ELF-1 (cell line): ENCODE data around the gene FRAT1.
"Not testable (repeated sequence)": the region's sequence is repeated elsewhere in the genome, so short reads cannot be mapped to it uniquely, and the experiment has no call there.

ENCODE experiments used
- DNase-seq: peaks from one replicate; pipeline ENCODE4 v3.0.0-alpha.2; 2016; ENCODE audit warnings: low read depth, low spot score

The FRAT1 gene

GRCh38 chr10:97334370-97335175 is 15.5 kb downstream of the FRAT1 start, which contains the start of gene FRAT2:
FRAT2 (minus strand) TSS chr10:97334729; CDS start chr10:97334572, 157 bp downstream.
- DNase-seq: peak; percentile 96

- DNase-seq: peak; percentile 72
Observed at GRCh38 chr10:97335188-97335619, 16.1 kb downstream of the FRAT1 start.

GRCh38 chr10:97336006-97336405 is 16.9 kb downstream of the FRAT1 start:
- no peak for DNase-seq

GRCh38 chr10:97336446-97336845 is 17.4 kb downstream of the FRAT1 start:
- DNase-seq: no peak

- DNase-seq: peak; percentile 98
Observed at GRCh38 chr10:97336942-97337831, 18.1 kb downstream of the FRAT1 start.

- DNase-seq: peak; percentile 7
Observed at GRCh38 chr10:97338041-97338440, 19.0 kb downstream of the FRAT1 start.

- DNase-seq: no peak
Observed at GRCh38 chr10:97341416-97341815, 22.3 kb downstream of the FRAT1 start.

- DNase-seq: not testable (repeated sequence)
Observed at GRCh38 chr10:97343664-97344063, 24.6 kb downstream of the FRAT1 start.

- DNase-seq: no peak
Observed at GRCh38 chr10:97347317-97347716, 28.2 kb downstream of the FRAT1 start.

GRCh38 chr10:97349752-97350513 is 30.9 kb downstream of the FRAT1 start:
- no peak for DNase-seq

- DNase-seq: no peak
Observed at GRCh38 chr10:97353945-97354344, 34.9 kb downstream of the FRAT1 start.

- peak; percentile 50 for DNase-seq
Observed at GRCh38 chr10:97355571-97355975, 36.5 kb downstream of the FRAT1 start.

- DNase-seq: no peak
Observed at GRCh38 chr10:97356318-97356914, 37.3 kb downstream of the FRAT1 start.

- no peak for DNase-seq
Observed at GRCh38 chr10:97356918-97357317, 37.8 kb downstream of the FRAT1 start.

- no peak for DNase-seq
Observed at GRCh38 chr10:97358349-97358748, 39.3 kb downstream of the FRAT1 start.

- no peak for DNase-seq
Observed at GRCh38 chr10:97358781-97359180, 39.7 kb downstream of the FRAT1 start.

- no peak for DNase-seq
Observed at GRCh38 chr10:97360705-97361536, 41.9 kb downstream of the FRAT1 start.

- no peak for DNase-seq
Observed at GRCh38 chr10:97361537-97361901, 42.4 kb downstream of the FRAT1 start.

- DNase-seq: peak; percentile 44
Observed at GRCh38 chr10:97362310-97363033, 43.4 kb downstream of the FRAT1 start.

- DNase-seq: no peak
Observed at GRCh38 chr10:97363071-97363470, 44.0 kb downstream of the FRAT1 start.
